ENCODE measurements around the gene RAB4A.
"Not testable (repeated sequence)": the region's sequence is repeated elsewhere in the genome, so short reads cannot be mapped to it uniquely, and the experiment has no call there.

The RAB4A gene

DNA sequence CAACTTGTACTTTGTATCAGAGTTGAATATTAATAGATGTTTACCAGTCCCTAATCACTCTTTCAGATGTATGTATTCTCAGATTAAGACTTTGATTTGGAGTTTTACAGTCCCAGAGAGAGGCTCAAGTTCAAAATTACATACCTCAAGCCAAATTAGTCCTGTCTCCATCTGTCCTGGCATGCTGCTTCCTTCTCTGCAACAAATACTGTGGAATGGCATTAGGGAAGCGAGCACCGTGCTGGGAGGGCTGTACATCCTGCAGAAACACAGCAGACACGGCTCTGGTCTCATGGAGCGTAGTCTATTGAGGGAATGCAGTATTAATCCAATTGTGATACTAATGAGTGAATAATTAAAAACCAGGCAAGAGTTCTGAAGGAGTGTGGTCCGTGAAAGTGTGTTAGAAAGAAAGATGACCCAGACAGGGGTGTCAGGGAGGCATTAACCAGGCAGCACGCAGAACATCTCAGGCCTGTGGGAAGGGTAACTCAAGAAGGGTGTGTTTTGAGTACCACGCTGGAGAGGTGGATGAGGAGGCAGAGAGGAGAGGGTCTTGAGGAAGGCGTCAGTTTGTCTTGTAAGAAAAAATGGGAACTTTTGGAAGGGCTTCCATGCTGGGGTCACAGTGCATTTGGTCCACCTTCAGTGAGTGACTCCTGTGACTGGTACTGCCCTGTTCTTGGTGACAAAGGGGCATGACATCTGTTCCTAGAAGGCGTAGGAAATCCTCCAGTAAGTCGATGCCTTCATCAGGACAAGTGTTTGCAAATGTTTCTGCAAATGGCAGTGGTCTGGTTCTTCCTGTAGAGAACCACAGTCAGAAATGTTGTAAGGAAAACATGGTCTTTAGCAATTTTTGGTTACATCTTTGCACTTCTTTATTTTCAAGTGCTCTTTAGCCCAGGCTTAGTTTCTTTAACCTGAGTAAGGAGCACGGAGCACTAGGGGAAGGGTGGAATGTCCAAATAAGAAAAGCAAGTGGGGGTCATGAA is 1.6 kb downstream of the RAB4A start:
- DNase-seq: no peak

DNA sequence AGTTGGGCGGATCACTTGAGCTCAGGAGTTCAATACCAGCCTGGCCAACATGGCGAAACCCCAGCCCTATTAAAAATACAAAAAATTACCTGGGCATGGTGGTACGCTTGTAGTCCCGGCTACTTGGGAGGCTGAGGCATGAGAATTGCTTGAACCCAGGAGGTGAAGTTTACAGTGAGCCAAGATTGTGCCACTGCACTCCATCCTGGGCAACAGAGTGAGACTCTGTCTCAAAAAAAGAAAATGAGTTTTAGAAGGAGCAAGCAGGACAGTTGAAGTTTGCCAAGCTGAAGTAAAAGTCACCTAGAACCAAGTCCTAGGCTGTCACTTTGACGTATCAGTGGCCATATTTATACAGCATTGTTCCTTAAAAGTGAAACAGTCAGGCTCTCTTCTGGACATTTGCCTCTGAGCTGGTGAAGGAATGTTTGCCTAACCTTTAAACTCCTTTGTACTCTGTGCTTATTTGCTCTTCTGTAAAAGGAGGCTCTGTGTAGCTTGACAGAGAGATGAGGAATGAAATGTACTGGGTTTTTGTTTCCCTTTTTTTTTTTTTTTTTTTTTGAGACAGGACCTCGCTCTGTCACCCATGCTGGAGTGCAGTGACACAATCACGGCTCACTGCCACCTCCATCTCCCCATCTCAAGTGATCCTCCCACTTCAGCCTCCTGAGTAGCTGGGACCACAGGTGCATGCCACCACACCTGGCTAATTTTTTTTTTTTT is 2.8 kb downstream of the RAB4A start:
- DNase-seq: no peak

DNA sequence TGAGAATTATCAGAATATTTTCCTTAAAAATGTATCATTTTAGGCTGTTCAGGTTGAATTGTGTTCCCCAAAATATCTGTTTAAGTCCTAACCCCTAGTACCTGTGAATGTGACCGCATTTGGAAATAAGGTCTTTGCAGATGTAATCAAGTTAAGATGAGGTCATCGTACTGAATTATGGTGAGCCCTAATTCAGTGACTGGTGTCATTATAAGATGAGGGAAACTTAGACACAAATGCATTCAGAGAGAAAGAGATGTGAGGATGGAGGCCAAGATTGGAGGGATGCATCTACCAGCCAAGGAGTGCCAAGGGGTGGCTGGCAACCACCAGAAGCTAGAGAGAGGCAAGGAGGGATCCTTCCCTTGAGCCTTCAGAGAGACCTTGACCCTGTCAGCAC is 4.1 kb downstream of the RAB4A start:
- no peak for DNase-seq

DNA sequence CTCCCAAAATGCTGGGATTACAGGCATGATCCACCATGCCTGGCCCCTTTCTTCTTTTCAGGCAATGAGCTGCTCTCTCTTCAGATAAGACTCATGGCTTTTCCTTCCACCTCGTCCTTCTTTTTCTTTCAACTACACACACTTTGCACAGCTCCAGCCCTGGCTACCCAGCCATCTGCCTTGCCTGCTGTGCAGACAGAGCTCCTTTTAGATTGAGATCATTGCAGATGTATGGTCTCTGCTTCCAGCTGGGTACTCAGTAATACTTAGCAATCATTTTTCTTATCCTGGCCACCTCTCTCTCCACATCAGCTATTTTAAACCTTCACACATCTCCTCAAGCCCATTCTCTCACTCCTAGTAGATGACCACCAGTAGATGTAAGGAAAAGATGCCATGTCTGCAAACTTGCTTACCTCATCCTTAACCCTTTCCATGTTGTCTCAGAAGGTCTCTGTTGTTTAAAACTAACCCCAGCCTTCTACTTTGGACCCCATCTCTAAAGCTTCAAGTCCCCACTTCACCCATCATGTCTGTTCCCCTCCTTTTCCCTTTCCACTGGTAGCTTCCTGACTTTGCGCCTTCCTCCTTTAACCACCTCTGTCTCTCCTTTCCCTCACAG is 7.3 kb downstream of the RAB4A start:
- no peak for DNase-seq

GRCh38 chr1:229279242-229279641 is 8.3 kb downstream of the RAB4A start:
- DNase-seq: no peak

GRCh38 chr1:229280037-229280828 is 9.3 kb downstream of the RAB4A start:
- DNase-seq: no peak

DNA sequence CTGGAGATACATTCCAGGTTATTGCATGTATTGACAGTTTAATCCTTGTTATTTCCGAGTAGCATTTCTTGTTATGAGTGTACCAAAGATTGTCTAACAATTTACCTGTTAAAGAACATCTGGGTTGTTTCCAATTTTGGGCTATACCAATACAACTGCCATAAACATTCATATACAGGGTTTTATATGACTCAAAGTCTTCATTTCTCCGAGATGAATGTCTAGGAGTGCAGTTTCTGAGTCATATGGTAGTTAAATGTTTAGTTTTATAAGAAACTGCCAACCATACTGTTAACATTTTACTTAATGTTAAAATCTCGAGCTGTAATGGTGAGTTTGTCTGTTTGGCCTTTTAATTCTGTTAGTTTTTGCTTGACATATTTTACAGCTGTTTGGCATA is 10.0 kb downstream of the RAB4A start:
- no peak for DNase-seq

DNA sequence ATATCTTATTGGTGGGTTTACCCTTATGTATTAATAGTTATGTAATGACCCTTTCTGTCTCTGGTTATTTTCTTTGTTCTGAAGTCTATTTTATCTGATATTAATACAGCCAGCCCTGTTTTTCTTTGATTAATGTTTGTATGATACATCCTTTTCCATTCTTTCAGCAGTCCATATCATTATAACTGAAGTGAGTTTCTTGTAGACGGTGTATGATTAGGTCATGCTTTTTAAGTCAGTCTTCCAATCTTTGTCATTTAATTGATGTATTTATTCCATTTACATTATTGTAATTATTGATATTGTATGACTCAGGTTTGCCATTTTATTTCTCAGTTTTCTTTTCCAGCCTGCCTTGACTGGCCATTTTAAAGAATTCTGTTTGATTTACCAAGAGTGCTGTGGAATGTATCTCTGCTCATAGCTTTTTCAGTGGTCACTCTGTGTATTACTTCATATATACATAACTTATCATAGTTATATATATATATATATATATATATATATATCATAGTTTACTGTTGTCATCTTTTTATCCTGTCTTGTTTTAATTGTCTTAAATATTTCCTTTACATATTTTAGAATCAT is 10.5 kb downstream of the RAB4A start:
- no peak for DNase-seq

GRCh38 chr1:229282295-229282823 is 11.4 kb downstream of the RAB4A start:
- DNase-seq: no peak

GRCh38 chr1:229283183-229283611 is 12.3 kb downstream of the RAB4A start:
- no peak for DNase-seq

DNA sequence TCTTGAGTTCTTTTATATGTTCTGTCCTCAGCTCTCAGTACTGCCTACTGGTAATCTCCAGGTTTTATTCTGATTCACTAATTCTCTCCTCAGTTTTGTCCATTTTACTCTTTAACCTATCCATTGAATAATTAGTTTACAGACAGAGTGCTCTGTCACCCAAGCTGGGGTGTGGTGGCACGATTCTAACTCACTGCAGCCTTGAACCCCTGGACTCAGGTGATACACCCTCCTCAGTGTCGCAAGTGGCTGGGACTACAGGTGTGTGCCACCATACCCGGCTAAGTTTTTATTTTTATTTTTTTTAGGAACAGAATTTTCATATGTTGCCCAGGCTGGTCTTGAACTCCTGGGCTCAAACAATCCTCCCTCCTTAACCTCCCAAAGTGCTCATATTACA is 14.0 kb downstream of the RAB4A start:
- no peak for DNase-seq

GRCh38 chr1:229285440-229285839 is 14.5 kb downstream of the RAB4A start:
- no peak for DNase-seq

DNA sequence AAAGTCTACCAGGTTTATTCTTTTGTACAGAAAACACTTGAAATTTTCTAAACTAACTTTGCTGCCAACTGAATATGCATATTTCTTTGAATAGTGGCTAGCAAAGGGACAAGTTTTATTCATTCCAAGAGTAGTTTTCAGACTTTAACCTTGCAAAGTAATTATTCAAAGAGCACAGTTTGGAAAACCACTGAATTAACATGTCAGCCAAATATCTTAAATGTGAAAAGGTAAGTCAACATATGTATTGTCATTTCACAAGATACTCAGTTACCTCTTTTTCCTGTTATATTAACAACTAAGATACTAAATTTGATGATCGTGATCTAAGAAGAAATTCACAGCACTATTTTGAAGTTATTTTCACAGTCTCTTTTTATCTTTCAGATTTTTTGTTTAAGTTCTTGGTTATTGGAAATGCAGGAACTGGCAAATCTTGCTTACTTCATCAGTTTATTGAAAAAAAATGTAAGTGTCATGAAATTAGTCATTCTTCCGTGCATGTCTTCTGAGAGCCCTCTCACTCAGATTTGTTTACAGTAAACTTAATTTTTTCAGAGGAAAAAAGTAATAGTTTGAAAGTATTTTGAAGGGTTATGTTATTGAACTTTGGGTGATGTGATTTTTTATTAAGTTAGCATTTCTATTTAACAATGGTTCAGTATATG is 15.3 kb downstream of the RAB4A start:
- no peak for DNase-seq

DNA sequence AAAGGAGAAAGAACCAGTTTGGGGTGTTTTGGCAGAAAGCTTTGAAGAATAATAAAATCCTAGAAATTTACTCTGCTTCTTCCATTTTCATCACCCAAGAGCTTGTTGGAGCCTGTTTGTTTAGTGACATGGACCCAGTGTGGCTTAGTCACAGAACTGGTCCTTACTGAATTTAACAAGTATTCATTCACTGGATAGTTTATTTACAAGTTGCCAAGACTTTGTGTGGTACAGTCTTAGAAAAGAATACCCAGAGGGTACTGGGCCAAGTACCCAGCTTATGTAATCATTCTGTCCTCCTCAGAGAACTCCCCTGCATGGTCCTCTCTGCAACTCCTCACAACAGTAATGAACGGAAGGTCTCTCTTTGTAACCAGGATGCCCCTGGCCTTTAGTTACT is 16.4 kb downstream of the RAB4A start:
- no peak for DNase-seq

DNA sequence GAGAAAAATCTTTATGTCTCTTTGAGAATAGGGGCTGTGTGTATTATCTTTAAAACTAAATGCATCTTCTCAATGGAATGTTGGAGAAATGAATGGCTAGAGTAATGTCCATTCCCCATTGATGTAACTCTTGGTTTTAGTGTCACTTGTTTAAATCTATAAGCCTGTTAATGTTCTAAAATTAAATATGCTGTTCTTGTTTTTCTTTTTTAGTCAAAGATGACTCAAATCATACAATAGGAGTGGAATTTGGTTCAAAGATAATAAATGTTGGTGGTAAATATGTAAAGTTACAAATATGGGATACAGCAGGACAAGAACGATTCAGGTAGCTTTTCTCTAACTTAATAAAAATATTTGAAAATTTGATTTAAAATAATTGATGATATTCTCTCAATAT is 17.6 kb downstream of the RAB4A start:
- DNase-seq: no peak

DNA sequence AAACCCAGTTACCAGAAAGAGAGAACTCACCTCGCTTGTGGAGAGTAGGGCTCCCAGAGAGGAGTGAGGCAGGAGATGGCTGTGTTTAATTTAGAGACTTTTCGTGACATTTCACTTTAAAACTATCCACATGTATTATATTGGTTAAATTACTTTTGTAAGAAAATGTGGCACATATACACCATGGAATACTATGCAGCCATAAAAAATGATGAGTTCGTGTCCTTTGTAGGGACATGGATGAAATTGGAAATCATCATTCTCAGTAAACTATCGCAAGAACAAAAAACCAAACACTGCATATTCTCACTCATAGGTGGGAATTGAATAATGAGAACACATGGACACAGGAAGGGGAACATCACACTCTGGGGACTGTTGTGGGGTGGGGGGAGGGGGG is 20.8 kb downstream of the RAB4A start:
- not testable (repeated sequence) for DNase-seq

- DNase-seq: no peak
These were observed 22.8 kb downstream of the RAB4A start for GRCh38 chr1:229293528-229294204.

GRCh38 chr1:229295745-229296144 is 24.8 kb downstream of the RAB4A start:
- DNase-seq: no peak

DNA sequence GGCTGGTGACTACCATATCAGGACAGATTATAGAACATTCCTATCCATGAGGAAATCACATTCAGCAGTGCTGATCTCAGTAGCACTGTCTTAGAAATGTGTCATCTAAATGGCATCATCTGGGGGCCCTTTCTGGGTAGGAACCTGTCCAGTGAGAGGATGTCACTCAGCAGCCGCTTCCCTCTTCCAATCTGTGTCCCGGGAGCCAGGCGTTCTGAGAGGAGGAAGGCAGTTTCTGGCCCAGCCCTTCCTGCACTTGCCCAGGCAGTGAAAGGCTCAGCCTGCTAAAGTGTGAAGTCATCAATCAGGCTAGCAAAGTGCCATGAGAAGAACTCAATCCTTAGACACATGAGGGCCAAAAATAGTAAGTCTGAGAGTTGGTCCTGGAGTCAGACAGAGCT is 25.6 kb downstream of the RAB4A start:
- no peak for DNase-seq

- no peak for DNase-seq
These were observed 26.8 kb downstream of the RAB4A start for GRCh38 chr1:229297746-229298145.

DNA sequence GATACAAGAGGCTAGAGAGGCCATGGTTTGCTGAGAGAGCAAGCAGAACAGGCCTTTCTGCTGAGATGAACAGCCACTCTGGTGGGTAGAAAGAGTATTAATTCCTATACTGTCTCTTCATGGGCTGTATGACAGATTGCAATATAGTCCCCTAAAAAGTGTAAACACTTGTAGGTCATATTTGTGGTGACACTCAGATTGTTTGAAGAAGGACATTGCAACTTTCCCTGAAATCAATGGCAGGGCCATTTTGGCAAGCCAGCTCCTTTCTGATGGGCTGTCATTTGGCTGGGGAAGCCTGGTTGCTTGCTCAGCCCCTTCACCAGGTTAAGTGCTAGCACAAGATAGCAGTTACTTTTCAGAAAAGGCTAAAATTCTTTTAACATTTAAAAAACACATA is 27.5 kb downstream of the RAB4A start:
- DNase-seq: no peak
